ENCODE results near the gene GIMAP7. TPM values are rescaled to one million over a fixed set of nuclear protein-coding genes. Genes with fewer than 3 reads are reported as not detected.

The GIMAP7 gene
- total RNA-seq, 1 experiment from 2014 or later, result 0.33 TPM

DNA sequence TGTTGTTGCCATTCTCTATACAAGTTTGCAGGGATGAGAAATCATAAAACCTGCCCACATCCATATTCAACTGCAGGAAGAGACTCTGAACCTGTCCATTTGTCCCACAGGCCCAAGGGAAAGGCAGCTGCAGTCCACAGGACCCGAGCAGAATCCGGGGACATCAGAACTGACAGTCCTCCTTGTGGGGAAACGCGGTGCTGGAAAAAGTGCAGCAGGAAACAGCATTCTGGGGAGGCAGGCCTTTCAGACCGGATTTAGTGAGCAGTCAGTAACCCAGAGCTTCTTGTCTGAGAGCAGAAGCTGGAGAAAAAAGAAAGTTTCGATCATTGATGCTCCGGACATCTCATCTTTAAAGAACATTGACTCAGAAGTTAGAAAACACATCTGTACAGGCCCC is 40.8 kb upstream of the GIMAP7 start:
- ChIA-PET CTCF (no interaction called here), POLR2A (no interaction called here)
- in situ Hi-C loops (cut with HindIII; ENCODE audit: low pct_unique_long_range_greater_than_20kb, low sequenced_read_pairs), result no loop called here
- Histone ChIP-seq H3K4me1 (ENCODE audit: control insufficient read depth, insufficient read depth, low read length) (no peaks in the 10 kb centered on the region), H3K4me3 (ENCODE audit: low read depth in 2 of 2, low read length in 2 of 2) (no peak overlapping the region), H3K36me3 (ENCODE audit: control insufficient read depth, insufficient read depth, low read length) (no peaks in the 10 kb centered on the region), H3K27me3 (ENCODE audit: control insufficient read depth, insufficient read depth, low read length) (peaks cover 12% of the 10 kb centered on the region), H3K27ac (ENCODE audit: low read length) (no peak overlapping the region), H3K9me3 (ENCODE audit: control insufficient read depth, insufficient read depth, low read depth, low read length) (no peaks in the 10 kb centered on the region)
- BruUV-seq (replicated peaks), result no TSS peak
- intact Hi-C loops (cut with micrococcal nuclease; ENCODE audit: unreplicated experiment), result no loop called here
- ATAC-seq, result no peak
- TF ChIP-seq SIN3A (IDR thresholded peaks at IDR 0.05; ENCODE audit: borderline replicate concordance, insufficient read depth, low read depth, low read length), result no peak
- TF ChIP-seq CTCF (IDR thresholded peaks at IDR 0.05), result no peak
- TF ChIP-seq POLR2AphosphoS5 (IDR thresholded peaks at IDR 0.05; ENCODE audit: low read depth, low read length), result no peak
- TF ChIP-seq TCF7L2 (IDR thresholded peaks at IDR 0.05; ENCODE audit: low read depth, low read length), result no peak
- TF ChIP-seq, protein P1, sequence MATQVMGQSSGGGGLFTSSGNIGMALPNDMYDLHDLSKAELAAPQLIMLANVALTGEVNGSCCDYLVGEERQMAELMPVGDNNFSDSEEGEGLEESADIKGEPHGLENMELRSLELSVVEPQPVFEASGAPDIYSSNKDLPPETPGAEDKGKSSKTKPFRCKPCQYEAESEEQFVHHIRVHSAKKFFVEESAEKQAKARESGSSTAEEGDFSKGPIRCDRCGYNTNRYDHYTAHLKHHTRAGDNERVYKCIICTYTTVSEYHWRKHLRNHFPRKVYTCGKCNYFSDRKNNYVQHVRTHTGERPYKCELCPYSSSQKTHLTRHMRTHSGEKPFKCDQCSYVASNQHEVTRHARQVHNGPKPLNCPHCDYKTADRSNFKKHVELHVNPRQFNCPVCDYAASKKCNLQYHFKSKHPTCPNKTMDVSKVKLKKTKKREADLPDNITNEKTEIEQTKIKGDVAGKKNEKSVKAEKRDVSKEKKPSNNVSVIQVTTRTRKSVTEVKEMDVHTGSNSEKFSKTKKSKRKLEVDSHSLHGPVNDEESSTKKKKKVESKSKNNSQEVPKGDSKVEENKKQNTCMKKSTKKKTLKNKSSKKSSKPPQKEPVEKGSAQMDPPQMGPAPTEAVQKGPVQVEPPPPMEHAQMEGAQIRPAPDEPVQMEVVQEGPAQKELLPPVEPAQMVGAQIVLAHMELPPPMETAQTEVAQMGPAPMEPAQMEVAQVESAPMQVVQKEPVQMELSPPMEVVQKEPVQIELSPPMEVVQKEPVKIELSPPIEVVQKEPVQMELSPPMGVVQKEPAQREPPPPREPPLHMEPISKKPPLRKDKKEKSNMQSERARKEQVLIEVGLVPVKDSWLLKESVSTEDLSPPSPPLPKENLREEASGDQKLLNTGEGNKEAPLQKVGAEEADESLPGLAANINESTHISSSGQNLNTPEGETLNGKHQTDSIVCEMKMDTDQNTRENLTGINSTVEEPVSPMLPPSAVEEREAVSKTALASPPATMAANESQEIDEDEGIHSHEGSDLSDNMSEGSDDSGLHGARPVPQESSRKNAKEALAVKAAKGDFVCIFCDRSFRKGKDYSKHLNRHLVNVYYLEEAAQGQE (IDR thresholded peaks at IDR 0.05; ENCODE audit: insufficient read depth in 1 of 2, low read depth in 2 of 2, low read length in 1 of 2), result no peak
- DNase-seq (ENCODE audit: low read depth, low spot score), result no peak

DNA sequence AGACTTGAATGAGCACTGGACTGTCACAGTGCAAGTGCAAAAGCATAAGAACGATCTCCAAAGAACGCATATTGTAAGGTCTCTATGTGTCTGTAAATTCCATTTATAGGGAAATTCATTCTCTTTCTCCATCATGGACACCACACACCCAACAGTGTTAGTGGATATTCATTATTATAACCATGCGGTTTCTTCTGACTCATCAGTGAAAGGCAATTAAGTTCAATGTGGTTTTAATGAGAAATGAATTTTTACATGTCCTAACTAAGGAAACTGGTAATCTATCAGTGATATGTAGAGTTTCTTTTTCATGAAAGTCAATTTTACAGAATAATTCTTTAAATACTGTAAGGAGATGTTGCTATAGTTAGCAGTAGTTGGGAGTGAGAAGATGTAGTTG is 38.4 kb upstream of the GIMAP7 start:
- in situ Hi-C loops (cut with HindIII; ENCODE audit: low pct_unique_long_range_greater_than_20kb, low sequenced_read_pairs) (no loop called here), intact Hi-C loops (cut with micrococcal nuclease; ENCODE audit: unreplicated experiment) (no loop called here)
- ATAC-seq (no peak), DNase-seq (ENCODE audit: low read depth, low spot score) (no peak)
- ChIA-PET POLR2A (no interaction called here), CTCF (no interaction called here)
- TF ChIP-seq CTCF (IDR thresholded peaks at IDR 0.05) (no peak), TCF7L2 (IDR thresholded peaks at IDR 0.05; ENCODE audit: low read depth, low read length) (no peak)
- TF ChIP-seq, protein P1 (IDR thresholded peaks at IDR 0.05; ENCODE audit: insufficient read depth in 1 of 2, low read depth in 2 of 2, low read length in 1 of 2), result no peak
- Histone ChIP-seq H3K36me3 (ENCODE audit: control insufficient read depth, insufficient read depth, low read length) (no peaks in the 10 kb centered on the region), H3K27ac (ENCODE audit: low read length) (no peak overlapping the region), H3K27me3 (ENCODE audit: control insufficient read depth, insufficient read depth, low read length) (peaks cover 8% of the 10 kb centered on the region), H3K9me3 (ENCODE audit: control insufficient read depth, insufficient read depth, low read depth, low read length) (no peaks in the 10 kb centered on the region), H3K4me1 (ENCODE audit: control insufficient read depth, insufficient read depth, low read length) (no peaks in the 10 kb centered on the region), H3K4me3 (ENCODE audit: low read depth in 2 of 2, low read length in 2 of 2) (no peak overlapping the region)
- BruUV-seq (replicated peaks), result no TSS peak
